Activated T-cell treated with anti-CD3 and anti-CD28 coated beads, Interleukin-2, amount 50 U/mL, for 48 hours (primary cell): ENCODE measurements around the gene LRPPRC.
"Not testable (repeated sequence)": the region's sequence is repeated elsewhere in the genome, so short reads cannot be mapped to it uniquely, and the experiment has no call there.

Source experiments
- DNase-seq, 2 experiments: peaks; one replicate each; pipeline ENCODE4 v3.0.0-alpha.2; 2020

Gene LRPPRC

DNA sequence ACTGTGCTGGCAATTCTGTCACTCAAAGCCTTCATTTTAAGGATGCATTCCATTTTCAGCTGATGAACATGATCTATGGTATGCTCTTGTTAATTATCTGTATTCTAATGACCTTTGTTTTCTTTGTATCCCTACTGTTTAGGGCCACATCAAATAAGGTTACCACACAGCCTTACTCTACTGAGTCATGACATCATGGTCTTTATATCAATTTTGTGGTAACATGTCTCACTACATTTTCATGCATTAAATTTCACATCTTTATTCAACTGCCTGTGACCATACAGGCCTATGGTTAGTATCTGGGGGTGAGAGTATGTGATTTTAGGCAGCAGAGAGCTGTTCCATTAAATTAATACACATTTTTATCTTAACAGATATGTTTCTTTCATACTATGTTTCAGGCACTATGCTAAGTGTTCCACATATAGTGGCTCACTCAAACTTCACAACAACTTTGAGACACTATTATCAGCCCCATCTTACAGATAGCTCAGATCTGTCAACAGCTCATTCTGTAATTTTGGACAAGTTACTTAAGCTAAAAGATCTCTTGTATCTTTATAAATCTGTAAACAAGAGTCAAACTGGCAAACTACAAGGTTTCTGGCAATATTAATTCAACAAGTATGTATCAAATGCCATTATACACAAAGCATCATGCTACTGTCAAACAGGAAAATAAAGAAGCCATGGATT is 18.0 kb downstream of the LRPPRC start:
- DNase-seq, result no peak

- DNase-seq, result no peak
These were observed 34.9 kb downstream of the LRPPRC start for GRCh38 chr2:43960921-43961320.

- DNase-seq, result no peak
These were observed 37.2 kb downstream of the LRPPRC start for GRCh38 chr2:43958397-43959275.

- no peak for DNase-seq
These were observed 45.3 kb downstream of the LRPPRC start for GRCh38 chr2:43950383-43951008.

- DNase-seq, result no peak
These were observed 47.4 kb downstream of the LRPPRC start for GRCh38 chr2:43948370-43948769.

- DNase-seq, result no peak
These were observed 49.1 kb downstream of the LRPPRC start for GRCh38 chr2:43946685-43947084.

DNA sequence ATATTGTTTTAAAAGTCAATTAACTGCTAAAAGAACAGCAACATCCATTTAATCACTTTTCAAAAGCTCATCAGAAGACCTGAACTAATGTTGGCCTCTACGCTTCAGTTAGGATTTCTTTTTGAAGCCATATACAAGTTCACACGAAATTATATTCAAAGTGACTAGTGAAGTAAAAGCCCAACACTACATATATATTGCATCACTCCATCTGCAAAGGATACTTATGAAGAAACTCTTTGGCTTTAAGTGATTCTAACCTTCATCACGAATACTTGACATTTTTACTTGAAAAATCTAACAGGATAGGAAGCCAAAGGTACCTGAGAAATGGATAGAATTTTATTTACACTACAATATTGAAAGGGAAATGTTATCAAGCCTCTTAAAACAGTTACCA is 50.4 kb downstream of the LRPPRC start:
- no peak for DNase-seq

DNA sequence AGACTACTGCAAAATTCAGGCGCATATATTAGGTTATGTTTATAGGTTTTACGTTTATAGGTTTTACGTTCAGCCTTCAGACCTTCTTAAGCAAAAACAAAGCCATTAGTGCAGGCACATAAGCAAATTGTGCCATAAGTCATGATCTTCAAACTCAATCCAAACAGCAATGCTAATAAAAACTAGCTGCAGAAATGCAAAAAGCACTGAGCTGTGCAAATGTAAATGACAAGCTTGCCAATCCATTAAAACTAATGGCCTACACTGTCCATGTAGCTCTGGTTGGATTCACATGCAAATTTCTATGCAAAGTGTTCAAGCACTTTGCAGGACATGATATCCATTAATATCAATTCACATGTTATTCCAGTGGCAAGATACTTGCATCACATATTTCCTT is 50.9 kb downstream of the LRPPRC start:
- no peak for DNase-seq

- DNase-seq, result no peak
These were observed 51.9 kb downstream of the LRPPRC start for GRCh38 chr2:43943809-43944452.

DNA sequence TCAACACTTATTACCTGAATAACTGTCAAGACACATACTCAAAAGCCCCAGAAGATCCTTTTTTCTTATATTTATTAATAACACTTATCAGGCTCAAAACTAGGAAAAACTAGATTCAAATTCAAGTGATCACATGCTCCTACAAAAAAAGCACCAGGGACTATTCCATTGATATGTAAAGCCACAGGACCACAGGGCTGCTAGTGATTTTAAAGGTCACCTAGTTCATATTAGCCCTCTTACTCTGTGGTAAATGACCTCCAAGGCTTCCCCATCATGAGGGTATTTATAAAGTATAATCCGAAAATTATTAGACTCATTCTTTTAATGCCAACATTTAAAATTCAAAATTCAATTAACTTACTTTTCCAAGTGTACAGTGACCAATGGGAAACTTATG is 52.5 kb downstream of the LRPPRC start:
- DNase-seq, result no peak

GRCh38 chr2:43942881-43943280 is 52.9 kb downstream of the LRPPRC start:
- no peak for DNase-seq

GRCh38 chr2:43941966-43942365 is 53.8 kb downstream of the LRPPRC start:
- DNase-seq, result no peak

DNA sequence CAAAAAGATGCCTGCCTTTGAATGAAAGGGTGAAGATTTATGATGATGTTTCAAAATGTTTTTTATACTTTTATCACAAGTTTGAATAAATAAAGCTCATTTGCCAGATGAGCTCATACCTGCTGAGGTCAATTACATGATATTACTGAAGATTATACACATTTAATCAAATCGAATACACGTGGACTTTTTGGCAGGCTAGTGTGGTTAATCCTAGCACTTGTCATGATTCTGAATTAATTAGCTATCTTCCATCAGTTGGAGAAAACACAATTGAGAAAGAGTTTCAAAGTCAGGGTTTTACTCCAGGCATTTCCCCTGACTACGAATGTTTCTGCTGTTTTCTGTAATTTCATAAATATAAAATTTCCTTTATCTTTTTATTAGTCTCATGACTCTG is 54.4 kb downstream of the LRPPRC start:
- no peak for DNase-seq

- DNase-seq, result no peak
These were observed 56.0 kb downstream of the LRPPRC start for GRCh38 chr2:43939695-43940256.

- DNase-seq, result no peak
These were observed 58.4 kb downstream of the LRPPRC start for GRCh38 chr2:43937269-43937820.

DNA sequence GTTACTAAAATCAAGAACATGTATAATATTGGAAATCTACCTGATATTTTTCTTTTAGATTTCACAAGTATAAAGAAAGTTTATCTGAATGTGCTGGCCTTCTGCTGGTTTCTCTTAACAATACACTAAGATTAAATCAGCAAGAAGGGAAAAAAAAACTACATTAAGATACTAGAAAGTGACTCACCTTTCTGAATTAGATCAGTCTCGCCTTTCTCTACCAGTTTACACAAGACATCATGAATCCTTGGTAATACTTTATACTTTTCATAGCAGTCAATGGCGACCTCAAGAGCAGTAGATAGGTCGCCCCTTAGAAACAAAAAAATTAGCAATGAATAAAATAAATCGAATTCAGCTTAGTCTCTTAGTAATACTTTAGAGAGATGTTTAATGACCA is 61.2 kb downstream of the LRPPRC start:
- DNase-seq, result no peak

DNA sequence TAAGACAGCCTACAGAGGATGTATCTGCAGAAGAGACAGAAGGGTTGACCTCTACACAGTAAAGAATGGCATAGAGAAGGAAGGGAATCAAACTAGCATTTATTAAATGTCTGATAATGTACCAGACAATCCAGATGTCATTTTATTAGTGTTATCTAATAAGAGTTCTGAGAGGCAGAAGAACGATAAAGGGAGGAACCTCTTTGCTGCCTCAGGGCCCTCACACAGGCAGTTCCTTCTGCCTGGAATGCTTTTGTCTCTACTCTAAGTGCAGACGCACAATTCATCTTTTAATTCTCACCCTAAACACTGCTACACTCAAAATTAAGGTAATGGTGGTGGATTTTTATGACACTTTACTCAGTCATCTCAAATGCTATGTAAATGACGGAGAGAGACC is 64.5 kb downstream of the LRPPRC start:
- DNase-seq, result no peak

DNA sequence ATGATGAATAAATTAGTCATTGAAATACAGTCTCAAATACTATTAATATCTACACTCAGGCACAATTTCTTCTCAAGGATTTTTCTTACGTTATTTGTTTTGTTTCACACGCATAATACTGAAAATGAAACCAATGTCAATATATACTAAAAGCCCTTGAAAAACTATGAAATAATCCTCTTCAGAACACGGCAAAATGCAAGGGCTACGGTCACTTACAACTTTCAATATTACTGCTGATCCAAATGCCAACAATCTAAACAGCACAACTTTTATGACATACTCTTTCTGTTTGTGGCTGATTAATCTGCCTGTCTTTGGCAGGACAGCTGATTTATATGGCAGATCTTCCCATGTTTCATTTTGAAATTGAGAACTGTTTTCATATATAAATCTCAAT is 68.3 kb downstream of the LRPPRC start:
- no peak for DNase-seq

- DNase-seq, result no peak
These were observed 70.4 kb downstream of the LRPPRC start for GRCh38 chr2:43925431-43925830.

DNA sequence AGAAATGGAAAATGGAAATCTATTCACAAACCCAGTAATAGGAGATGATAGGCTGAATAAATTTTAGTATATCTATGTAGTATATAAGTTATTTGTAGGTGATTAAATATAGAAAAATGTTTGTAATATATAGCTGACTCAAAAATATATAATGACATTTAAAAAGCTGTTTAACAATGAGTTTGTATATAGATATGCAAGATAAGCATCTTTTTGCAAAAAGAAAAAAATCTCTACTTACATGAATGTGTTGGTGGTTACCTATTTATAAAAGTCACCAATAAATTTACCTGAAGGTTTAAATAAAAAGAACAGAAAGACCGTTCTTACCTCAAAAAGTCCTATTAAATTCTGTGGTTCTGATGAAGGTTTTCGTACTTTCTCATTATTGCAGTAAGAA is 71.3 kb downstream of the LRPPRC start:
- DNase-seq, result no peak

DNA sequence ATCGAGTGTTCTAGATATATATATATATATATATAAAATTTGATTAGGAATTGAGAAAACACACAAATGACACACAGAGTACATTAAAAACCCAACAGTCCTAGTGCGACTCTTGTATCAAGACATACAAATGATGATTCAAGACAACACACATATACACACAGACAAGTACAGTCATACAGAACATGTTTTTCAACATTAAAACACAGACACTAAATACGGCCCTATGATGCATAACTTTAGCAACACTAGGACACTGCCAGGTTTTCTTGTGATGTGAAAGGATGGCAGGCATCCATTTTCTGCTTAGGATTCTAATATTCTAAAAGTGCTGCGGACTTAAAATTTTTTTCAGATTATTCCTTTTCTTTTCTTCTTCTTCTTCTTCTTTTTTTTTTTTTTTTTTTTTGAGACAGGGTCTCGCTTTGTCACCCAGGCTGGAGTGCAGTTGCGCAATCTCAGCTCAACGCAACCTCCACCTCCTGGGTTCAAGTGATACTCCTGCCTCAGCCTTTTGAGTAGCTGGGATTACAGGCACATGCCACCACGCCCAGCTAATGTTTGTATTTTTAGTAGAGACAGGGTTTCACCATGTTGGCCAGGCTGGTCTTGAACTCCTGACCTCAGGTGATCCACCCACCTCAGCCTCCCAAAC is 84.5 kb downstream of the LRPPRC start:
- not testable (repeated sequence) for DNase-seq

DNA sequence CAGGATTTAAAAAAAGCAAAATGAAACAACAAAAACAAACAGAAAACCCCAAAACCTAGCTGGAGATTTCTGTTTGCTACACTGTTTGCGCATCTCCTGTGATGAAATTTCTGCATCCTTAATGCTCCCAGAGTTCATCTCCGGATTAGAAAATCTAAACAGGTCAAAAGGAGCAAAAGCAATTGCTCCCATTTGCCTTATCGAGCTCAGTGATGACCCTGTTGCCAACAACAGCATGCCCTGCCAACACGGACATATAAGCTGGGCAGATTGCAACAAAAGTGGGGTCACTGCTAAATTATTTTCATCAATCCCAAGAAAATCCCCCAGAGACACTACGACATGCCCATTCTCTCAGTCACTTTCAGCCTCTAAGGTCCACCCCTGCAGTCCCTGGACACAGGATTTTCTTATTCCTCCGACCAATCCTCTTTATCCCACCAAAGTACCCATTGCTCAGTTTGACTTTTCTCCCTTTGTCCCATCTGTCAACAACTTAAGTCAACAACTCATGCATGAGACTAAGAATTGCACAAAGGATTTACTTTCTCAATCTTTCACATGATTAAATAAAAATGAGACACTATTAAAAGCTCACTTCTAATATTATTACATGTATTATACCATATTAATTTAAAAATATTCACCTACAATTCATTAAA is 89.2 kb downstream of the LRPPRC start:
- no peak for DNase-seq
